ENCODE data around the gene VAV2. TPM values are rescaled to one million over a fixed set of nuclear protein-coding genes. Genes with fewer than 3 reads are reported as not detected.
A peak's percentile ranks its signal among the peaks of the same experiment; 100 is the strongest.

VAV2 gene
- polyA plus RNA-seq, 2 of the 4 experiments (the other 2 are of a cell fraction), result 9.8 to 21.4 TPM

- TF ChIP-seq E2F6 (IDR thresholded peaks at IDR 0.05; ENCODE audit: borderline replicate concordance, low read depth) (no peak), TFCP2L1 (CRISPR knock-in tag; IDR thresholded peaks at IDR 0.05) (no peak), MYC (IDR thresholded peaks at IDR 0.05; ENCODE audit: borderline replicate concordance, low read length) (peak; percentile 66; the same call in 1 of the 2 replicates), EHF (CRISPR knock-in tag; IDR thresholded peaks at IDR 0.05) (no peak)
These were observed at the start of gene VAV2 (continued) for GRCh38 chr9:133991964-133992779.

- ATAC-seq (no peak), FAIRE-seq (no peak), DNase-seq (ENCODE audit: low read depth in 1 of 2, low spot score in 1 of 2) (no peak)
- TF ChIP-seq KDM5A (IDR thresholded peaks at IDR 0.05) (no peak), CTCF (IDR thresholded peaks at IDR 0.05) (no peak), HES2 (IDR thresholded peaks at IDR 0.05) (no peak), NFE2L2 (conservative IDR thresholded peaks at IDR 0.05; ENCODE audit: low read length) (no peak), USF2 (IDR thresholded peaks at IDR 0.05) (no peak), ELK1 (IDR thresholded peaks at IDR 0.05; ENCODE audit: low read depth, low read length) (no peak), MYC (IDR thresholded peaks at IDR 0.05; ENCODE audit: borderline replicate concordance, low read length) (no peak)
- Histone ChIP-seq H3K4me2 (no peak overlapping the region), H3K9me3 (no peaks in the 10 kb centered on the region), H3K4me3 (no peak overlapping the region), H3K4me1 (no peaks in the 10 kb centered on the region), H3K27ac (no peak overlapping the region)
- ChIA-PET CTCF (interaction anchor here (1.6 kb wide), 1 partner anchor 14 kb away, joined by 4 read pairs; no protein-coding TSS in a partner anchor), POLR2A (no interaction called here)
- WGBS (ENCODE audit: missing lambda C conversion rate), result 84% methylated on average over 16 of the region's 16 CpGs
These were observed 49.5 kb upstream of the VAV2 start for GRCh38 chr9:134041649-134041962.

GRCh38 chr9:134040781-134041648, 48.9 kb upstream of the VAV2 start:
- CTCF ChIA-PET, result interaction anchor here (0.6 to 1.6 kb wide), 4 partner anchors 9 to 18 kb away, joined by 3 to 4 read pairs (median 4); no protein-coding TSS in a partner anchor
- Histone ChIP-seq H3K9me3 (no peaks in the 10 kb centered on the region), H3K4me3 (no peak overlapping the region), H3K27ac (no peak overlapping the region), H3K4me1 (no peaks in the 10 kb centered on the region), H3K4me2 (no peak overlapping the region)
- 85% methylated on average over 11 of the region's 21 CpGs for WGBS (ENCODE audit: missing lambda C conversion rate)
- FAIRE-seq, result no peak
- TF ChIP-seq POLR2A (IDR thresholded peaks at IDR 0.05; ENCODE audit: low read length) (no peak), PBX3 (IDR thresholded peaks at IDR 0.05) (no peak), RNF2 (IDR thresholded peaks at IDR 0.05; ENCODE audit: borderline replicate concordance, low read depth) (no peak), TP53 (CRISPR knock-in tag; IDR thresholded peaks at IDR 0.05) (no peak), JUNB (IDR thresholded peaks at IDR 0.05) (no peak), CBX2 (IDR thresholded peaks at IDR 0.05; ENCODE audit: borderline replicate concordance, low read depth) (no peak), ELK1 (IDR thresholded peaks at IDR 0.05; ENCODE audit: low read depth, low read length) (no peak), HEYL (CRISPR knock-in tag; IDR thresholded peaks at IDR 0.05) (no peak), JUN (IDR thresholded peaks at IDR 0.05) (no peak), SMC3 (IDR thresholded peaks at IDR 0.05) (no peak), TFCP2L1 (CRISPR knock-in tag; IDR thresholded peaks at IDR 0.05) (no peak), BHLHE40 (IDR thresholded peaks at IDR 0.05; ENCODE audit: low read depth, low read length) (no peak), HOXB13 (CRISPR knock-in tag; IDR thresholded peaks at IDR 0.05; ENCODE audit: low read depth) (no peak)
- ATAC-seq, result peak in 1 of 2 experiments; percentile 29; a peak in 2 of 6 replicates
- no peak for DNase-seq (ENCODE audit: low read depth in 1 of 2, low spot score in 1 of 2)
- POLR2A ChIA-PET, result no interaction called here

Measured in A549 (cell line).